HEK293 (cell line): ENCODE measurements around the gene TRAF2.

Experiments
- ZNF274 ChIP-seq, 2 experiments: fragments of 200-500 bp in 1 of 2; fragments of 450-650 bp in 1 of 2; sonication (Bioruptor generic) in 1 of 2; formaldehyde crosslinking in 1 of 2; IDR thresholded peaks; 2 replicates each; pipeline versions ENCODE4 v1.5.1 to v1.6.1; 2014 to 2016; ENCODE audit warnings: borderline replicate concordance in 1 of 2, inconsistent platforms in 1 of 2, low read length in 1 of 2, missing biosample characterization in 1 of 2, missing genetic modification characterization in 1 of 2
- TF ChIP-seq, protein P1 (sequence below): fragments of 450-650 bp; formaldehyde crosslinking; IDR thresholded peaks from 2 replicates; pipeline ENCODE4 v1.5.1; 2016; ENCODE audit warnings: missing biosample characterization, missing genetic modification characterization
- TF ChIP-seq, protein P2 (sequence below): fragments of 450-650 bp; formaldehyde crosslinking; optimal IDR thresholded peaks from 2 replicates; pipeline ENCODE3; 2016; ENCODE audit warnings: missing biosample characterization, mild to moderate bottlenecking, missing genetic modification characterization

DNA sequence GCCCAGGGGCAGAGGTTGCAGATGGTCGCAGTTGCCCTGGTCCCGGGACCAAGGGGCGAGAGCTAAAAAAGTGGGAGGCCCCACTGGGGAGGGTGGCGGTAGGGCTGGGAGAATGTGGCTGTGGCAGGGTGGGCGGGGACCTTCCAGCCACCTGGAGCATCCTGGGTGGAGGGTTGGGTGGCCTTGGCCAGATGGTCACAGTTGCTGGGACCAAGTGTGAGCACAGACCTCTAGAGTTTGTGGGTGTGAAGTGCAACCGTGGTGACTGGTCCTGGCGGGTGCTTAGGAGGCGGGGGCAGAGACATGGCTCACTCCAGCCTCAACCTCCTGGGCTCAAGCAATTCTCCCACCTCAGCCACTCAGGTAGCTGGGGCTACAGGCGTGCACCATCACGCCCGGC, 5.7 kb upstream of the TRAF2 start:
- no peak for TF ChIP-seq ZNF274 (IDR thresholded peaks at IDR 0.05; ENCODE audit: low read length)
- no peak for TF ChIP-seq ZNF274 (tag by site-specific recombination; IDR thresholded peaks at IDR 0.05; ENCODE audit: borderline replicate concordance)
- TF ChIP-seq, protein P1, sequence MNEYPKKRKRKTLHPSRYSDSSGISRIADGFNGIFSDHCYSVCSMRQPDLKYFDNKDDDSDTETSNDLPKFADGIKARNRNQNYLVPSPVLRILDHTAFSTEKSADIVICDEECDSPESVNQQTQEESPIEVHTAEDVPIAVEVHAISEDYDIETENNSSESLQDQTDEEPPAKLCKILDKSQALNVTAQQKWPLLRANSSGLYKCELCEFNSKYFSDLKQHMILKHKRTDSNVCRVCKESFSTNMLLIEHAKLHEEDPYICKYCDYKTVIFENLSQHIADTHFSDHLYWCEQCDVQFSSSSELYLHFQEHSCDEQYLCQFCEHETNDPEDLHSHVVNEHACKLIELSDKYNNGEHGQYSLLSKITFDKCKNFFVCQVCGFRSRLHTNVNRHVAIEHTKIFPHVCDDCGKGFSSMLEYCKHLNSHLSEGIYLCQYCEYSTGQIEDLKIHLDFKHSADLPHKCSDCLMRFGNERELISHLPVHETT (tag by site-specific recombination): no peak
- TF ChIP-seq, protein P2, sequence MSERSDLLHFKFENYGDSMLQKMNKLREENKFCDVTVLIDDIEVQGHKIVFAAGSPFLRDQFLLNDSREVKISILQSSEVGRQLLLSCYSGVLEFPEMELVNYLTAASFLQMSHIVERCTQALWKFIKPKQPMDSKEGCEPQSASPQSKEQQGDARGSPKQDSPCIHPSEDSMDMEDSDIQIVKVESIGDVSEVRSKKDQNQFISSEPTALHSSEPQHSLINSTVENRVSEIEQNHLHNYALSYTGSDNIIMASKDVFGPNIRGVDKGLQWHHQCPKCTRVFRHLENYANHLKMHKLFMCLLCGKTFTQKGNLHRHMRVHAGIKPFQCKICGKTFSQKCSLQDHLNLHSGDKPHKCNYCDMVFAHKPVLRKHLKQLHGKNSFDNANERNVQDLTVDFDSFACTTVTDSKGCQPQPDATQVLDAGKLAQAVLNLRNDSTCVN (tag by site-specific recombination): no peak
